Ishikawa (cell line): ENCODE results near the gene RPS6KA5.
A peak's percentile ranks its signal among the peaks of the same experiment; 100 is the strongest.

ENCODE experiments used
- CEBPB ChIP-seq: IDR thresholded peaks from 2 replicates; pipeline ENCODE4 v1.6.1; 2012
- CREB1 ChIP-seq: IDR thresholded peaks from 2 replicates; pipeline ENCODE4 v1.6.1; 2012; ENCODE audit warnings: low read depth
- EGR1 ChIP-seq: IDR thresholded peaks from 2 replicates; pipeline ENCODE4 v1.6.1; 2012
- EP300 ChIP-seq: IDR thresholded peaks from 2 replicates; pipeline ENCODE4 v1.6.1; 2012; ENCODE audit warnings: borderline replicate concordance
- FOXM1 ChIP-seq: IDR thresholded peaks from 2 replicates; pipeline ENCODE4 v1.6.1; 2012; ENCODE audit warnings: low read depth, borderline replicate concordance
- MAX ChIP-seq: IDR thresholded peaks from 2 replicates; pipeline ENCODE4 v1.6.1; 2012
- NFIC ChIP-seq: IDR thresholded peaks from 2 replicates; pipeline ENCODE4 v1.6.1; 2012
- RAD21 ChIP-seq: IDR thresholded peaks from 2 replicates; pipeline ENCODE4 v1.6.1; 2012; ENCODE audit warnings: low read depth
- REST ChIP-seq: IDR thresholded peaks from 2 replicates; pipeline ENCODE4 v1.6.1; 2012; ENCODE audit warnings: low read depth, mild to moderate bottlenecking
- TAF1 ChIP-seq: IDR thresholded peaks from 2 replicates; pipeline ENCODE4 v1.6.1; 2012; ENCODE audit warnings: low read depth, mild to moderate bottlenecking
- TCF12 ChIP-seq: IDR thresholded peaks from 2 replicates; pipeline ENCODE4 v1.6.1; 2012; ENCODE audit warnings: low read depth
- TEAD4 ChIP-seq: IDR thresholded peaks from 2 replicates; pipeline ENCODE4 v1.6.1; 2012
- USF1 ChIP-seq: IDR thresholded peaks from 2 replicates; pipeline ENCODE4 v1.6.1; 2012
- YY1 ChIP-seq: IDR thresholded peaks from 2 replicates; pipeline ENCODE4 v1.6.1; 2012; ENCODE audit warnings: low read depth
- ZBTB7A ChIP-seq: IDR thresholded peaks from 2 replicates; pipeline ENCODE4 v1.6.1; 2012; ENCODE audit warnings: low read depth

The RPS6KA5 gene

GRCh38 chr14:91060351-91061055 lies at the start of gene RPS6KA5:
TSS of gene RPS6KA5 (minus strand) at chr14:91060641. CDS start at chr14:91060434, 207 bp downstream.
- peak; percentile 79 for TF ChIP-seq CREB1
- no peak for TF ChIP-seq TEAD4
- peak; percentile 4; the same call in 1 of the 2 replicates for TF ChIP-seq MAX
- TF ChIP-seq TAF1: peak; percentile 54; the same call in 1 of the 2 replicates
- no peak for TF ChIP-seq NFIC
- TF ChIP-seq YY1: peak; percentile 64; the same call in 1 of the 2 replicates
- peak; percentile 68 for TF ChIP-seq EGR1

- TF ChIP-seq REST: no peak
- peak; percentile 65 for TF ChIP-seq NFIC
- TF ChIP-seq ZBTB7A: no peak
Measured at GRCh38 chr14:91108941-91109611, 48.6 kb upstream of the RPS6KA5 start.

GRCh38 chr14:91103116-91103515 lies 42.7 kb upstream of the RPS6KA5 start:
- TF ChIP-seq TEAD4 (no peak), YY1 (no peak), EGR1 (no peak), ZBTB7A (no peak), CEBPB (no peak), CREB1 (no peak), USF1 (no peak), NFIC (no peak), EP300 (no peak), TAF1 (no peak), FOXM1 (no peak), TCF12 (no peak), REST (no peak), MAX (no peak), RAD21 (no peak)

GRCh38 chr14:91100102-91100501 lies 39.7 kb upstream of the RPS6KA5 start:
- TF ChIP-seq REST (no peak), CEBPB (no peak), TEAD4 (no peak), TCF12 (no peak), TAF1 (no peak)

GRCh38 chr14:91098591-91098990 lies 38.1 kb upstream of the RPS6KA5 start:
- no peak for TF ChIP-seq TEAD4
- no peak for TF ChIP-seq YY1
- TF ChIP-seq EGR1: no peak
- no peak for TF ChIP-seq REST
- no peak for TF ChIP-seq CEBPB
- no peak for TF ChIP-seq USF1
- no peak for TF ChIP-seq NFIC
- no peak for TF ChIP-seq FOXM1
- TF ChIP-seq TCF12: no peak
- TF ChIP-seq ZBTB7A: no peak
- no peak for TF ChIP-seq RAD21
- TF ChIP-seq CREB1: no peak
- TF ChIP-seq MAX: no peak
- no peak for TF ChIP-seq EP300
- TF ChIP-seq TAF1: no peak
